Activated CD4-positive, alpha-beta memory T cell treated with anti-CD3 and anti-CD28 coated beads, Interleukin-2, amount 10 ng/mL, durations not matched to agents 7 days and 5 days (primary cell): ENCODE measurements around the gene CDC42EP1. TPM values are rescaled to one million over a fixed set of nuclear protein-coding genes. Genes with fewer than 3 reads are reported as not detected.
"Not testable (repeated sequence)": the region's sequence is repeated elsewhere in the genome, so short reads cannot be mapped to it uniquely, and the experiment has no call there.

ENCODE experiments used
- CTCF ChIA-PET: fragments of 350-600 bp; sonication (Branson Sonifier 250); formaldehyde crosslinking; loops from one replicate; lab custom pipeline; 2021; ENCODE audit warnings: antibody characterized with exemption, inconsistent platforms; lab: Charles Lee
- POLR2A ChIA-PET: fragments of 350-600 bp; sonication (Branson Sonifier 250); formaldehyde crosslinking; loops from one replicate; lab custom pipeline; 2021; ENCODE audit warnings: antibody characterized with exemption; lab: Charles Lee
- DNase-seq: peaks from one replicate; pipeline ENCODE4 v3.0.0-alpha.2; 2020
- H3K27ac Mint-ChIP-seq: one replicate; pipeline ENCODE4 v1.8.0; 2021; ENCODE audit warnings: mild to moderate bottlenecking, mixed read lengths
- H3K27me3 Mint-ChIP-seq: one replicate; pipeline ENCODE4 v1.8.0; 2021; ENCODE audit warnings: mixed read lengths
- H3K36me3 Mint-ChIP-seq: one replicate; pipeline ENCODE4 v1.8.0; 2021; ENCODE audit warnings: low read depth, mixed read lengths
- H3K4me1 Mint-ChIP-seq: one replicate; pipeline ENCODE4 v1.8.0; 2021; ENCODE audit warnings: mixed read lengths
- H3K4me3 Mint-ChIP-seq: one replicate; pipeline ENCODE4 v1.8.0; 2021; ENCODE audit warnings: mild to moderate bottlenecking, mixed read lengths
- H3K9me3 Mint-ChIP-seq: one replicate; pipeline ENCODE4 v1.8.0; 2021; ENCODE audit warnings: mixed read lengths
- total RNA-seq, 2 experiments: library from RNA; stranded (reverse); gene quantifications; one replicate each; pipeline ENCODE4 v1.2.3, GENCODE V29; 2021

Gene CDC42EP1
- total RNA-seq, 2 experiments from 2014 or later = 0.95 to 1.1 TPM

GRCh38 chr22:37542416-37542815, 17.9 kb upstream of the CDC42EP1 start:
- not testable (repeated sequence) for H3K36me3 Mint-ChIP-seq
- peaks cover 47% of the 10 kb centered on the region for H3K4me1 Mint-ChIP-seq

GRCh38 chr22:37542959-37543358, 17.3 kb upstream of the CDC42EP1 start:
- no peak for DNase-seq
- Mint-ChIP-seq H3K9me3 (no peaks in the 10 kb centered on the region), H3K4me1 (peaks cover 45% of the 10 kb centered on the region), H3K27me3 (peaks cover 16% of the 10 kb centered on the region), H3K4me3 (no peak overlapping the region), H3K36me3 (no peaks in the 10 kb centered on the region), H3K27ac (no peak overlapping the region)
- POLR2A ChIA-PET = interaction anchor here (2.1 kb wide), 1 partner anchor 22 kb away, joined by 26 read pairs; no protein-coding TSS in a partner anchor
- CTCF ChIA-PET = interaction anchor here (0.7 to 16.5 kb wide), 7 partner anchors 9 to 377 kb away, joined by 3 to 374 read pairs (median 5); partner anchors contain the start of genes CDC42EP1 and GGA1

More at GRCh38 chr22:37542416-37542815, 17.9 kb upstream of the CDC42EP1 start:
- peaks cover 16% of the 10 kb centered on the region for H3K27me3 Mint-ChIP-seq
- peak overlapping the region; percentile 77 for H3K27ac Mint-ChIP-seq
- H3K4me3 Mint-ChIP-seq, H3K9me3 Mint-ChIP-seq, DNase-seq: not testable (repeated sequence)
- CTCF ChIA-PET = interaction anchor here (0.7 to 16.5 kb wide), 9 partner anchors 9 to 378 kb away, joined by 3 to 374 read pairs (median 5); partner anchors contain the start of genes CDC42EP1 and GGA1
- POLR2A ChIA-PET = interaction anchor here (1.1 to 2.1 kb wide), 3 partner anchors 15 to 66 kb away, joined by 3 to 26 read pairs (median 6); partner anchors contain the start of gene GGA1

GRCh38 chr22:37544955-37545702, 15.2 kb upstream of the CDC42EP1 start:
- ChIA-PET POLR2A (interaction anchor here (1.1 to 1.9 kb wide), 3 partner anchors 19 to 47 kb away, joined by 3 to 13 read pairs (median 5); no protein-coding TSS in a partner anchor), CTCF (interaction anchor here (1.4 to 16.5 kb wide), 6 partner anchors 10 to 47 kb away, joined by 3 to 374 read pairs (median 8); partner anchors contain the start of gene CDC42EP1)
- H3K4me1 Mint-ChIP-seq = peaks cover 30% of the 10 kb centered on the region
- H3K4me3 Mint-ChIP-seq = no peak overlapping the region
- H3K27ac Mint-ChIP-seq = no peak overlapping the region
- peak; percentile 73 for DNase-seq
- peaks cover 11% of the 10 kb centered on the region for H3K27me3 Mint-ChIP-seq
- no peaks in the 10 kb centered on the region for H3K36me3 Mint-ChIP-seq
- no peaks in the 10 kb centered on the region for H3K9me3 Mint-ChIP-seq

DNA sequence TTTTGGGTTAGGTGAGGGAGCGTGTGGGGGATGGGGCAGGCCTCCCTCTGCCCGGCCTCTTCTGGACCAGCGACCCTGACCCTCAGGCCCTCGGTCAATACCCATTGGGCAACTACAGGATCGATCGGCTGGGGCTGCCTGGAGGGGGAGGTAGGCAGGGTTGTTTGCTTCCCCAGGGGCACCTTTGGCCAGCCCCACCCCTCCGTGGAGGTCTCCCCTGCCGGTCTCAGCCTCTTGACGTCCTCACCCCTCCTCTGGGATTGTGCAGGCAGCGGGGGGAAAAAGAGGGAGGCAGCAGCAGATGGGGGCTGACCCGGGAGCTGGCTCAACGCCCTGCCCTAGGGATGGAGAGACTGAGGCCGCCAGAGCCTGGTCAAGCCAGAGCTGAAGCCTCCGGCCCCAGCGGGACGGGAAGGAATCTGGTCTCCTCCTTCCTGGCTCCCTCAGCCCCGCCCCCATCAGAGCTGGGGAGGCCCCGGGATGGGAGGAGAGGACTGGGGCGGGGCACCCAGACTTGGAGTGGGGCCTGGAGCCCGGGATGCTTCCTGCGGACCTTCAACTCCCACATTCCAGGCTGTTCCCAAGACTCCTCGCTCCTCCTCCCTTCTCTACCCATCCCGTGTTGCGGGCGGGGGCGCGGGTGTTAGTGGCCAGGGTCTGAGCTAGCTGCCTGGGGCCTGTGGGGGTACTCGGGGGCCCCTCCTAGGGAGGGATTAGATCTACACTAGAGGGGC, 14.4 kb upstream of the CDC42EP1 start:
- POLR2A ChIA-PET = interaction anchor here (1.5 to 1.9 kb wide), 2 partner anchors 21 kb away, joined by 11 to 13 read pairs; no protein-coding TSS in a partner anchor
- Mint-ChIP-seq H3K4me3 (no peak overlapping the region), H3K27me3 (peaks cover 6% of the 10 kb centered on the region), H3K36me3 (no peaks in the 10 kb centered on the region), H3K27ac (no peak overlapping the region), H3K9me3 (no peaks in the 10 kb centered on the region), H3K4me1 (peaks cover 23% of the 10 kb centered on the region)
- CTCF ChIA-PET = interaction anchor here (1.6 to 16.5 kb wide), 3 partner anchors 13 to 46 kb away, joined by 3 to 374 read pairs (median 11); partner anchors contain the start of gene CDC42EP1
- DNase-seq = no peak

- POLR2A ChIA-PET = interaction anchor here (0.9 to 1.5 kb wide), 2 partner anchors 12 to 21 kb away, joined by 3 to 11 read pairs; no protein-coding TSS in a partner anchor
- Mint-ChIP-seq H3K9me3 (no peaks in the 10 kb centered on the region), H3K27ac (no peak overlapping the region), H3K27me3 (peaks cover 11% of the 10 kb centered on the region), H3K4me3 (no peak overlapping the region), H3K36me3 (no peaks in the 10 kb centered on the region), H3K4me1 (peaks cover 16% of the 10 kb centered on the region)
- no peak for DNase-seq
- CTCF ChIA-PET = interaction anchor here (2.1 to 16.5 kb wide), 2 partner anchors 18 to 46 kb away, joined by 11 to 374 read pairs; partner anchors contain the start of gene CDC42EP1
Measured at GRCh38 chr22:37546437-37547250, 13.6 kb upstream of the CDC42EP1 start.

DNA sequence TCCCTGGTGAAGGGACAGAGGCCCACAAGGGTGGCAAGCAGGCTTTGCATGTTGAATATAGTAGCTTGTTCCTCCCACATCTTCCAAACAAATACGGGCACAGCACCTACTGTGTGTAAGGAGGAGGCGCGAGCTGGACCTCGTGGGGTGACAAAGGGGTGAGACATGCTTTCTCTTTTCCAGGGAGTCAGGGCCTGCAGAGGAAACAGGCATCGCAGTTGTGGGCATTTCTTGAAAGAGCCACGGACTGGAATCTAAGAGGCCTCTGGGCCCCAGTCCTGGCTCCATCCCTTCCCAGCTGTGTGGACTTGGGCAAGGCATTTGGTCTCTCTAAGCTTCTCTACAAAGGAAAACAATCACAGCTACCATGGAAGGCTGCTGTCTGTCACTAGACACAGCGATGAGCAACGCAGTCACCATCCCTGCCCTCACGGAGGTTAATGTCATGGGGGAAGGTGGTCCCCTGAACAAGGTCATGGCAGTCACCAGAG, 13.0 kb upstream of the CDC42EP1 start:
- H3K4me3 Mint-ChIP-seq = no peak overlapping the region
- ChIA-PET CTCF (interaction anchor here (2.1 to 16.5 kb wide), 2 partner anchors 17 to 45 kb away, joined by 11 to 374 read pairs; partner anchors contain the start of gene CDC42EP1), POLR2A (interaction anchor here (0.7 to 1.5 kb wide), 3 partner anchors 11 to 288 kb away, joined by 3 to 11 read pairs (median 3); no protein-coding TSS in a partner anchor)
- peaks cover 10% of the 10 kb centered on the region for H3K4me1 Mint-ChIP-seq
- no peaks in the 10 kb centered on the region for H3K9me3 Mint-ChIP-seq
- no peak for DNase-seq
- no peak overlapping the region for H3K27ac Mint-ChIP-seq
- H3K27me3 Mint-ChIP-seq = peaks cover 12% of the 10 kb centered on the region
- H3K36me3 Mint-ChIP-seq = no peaks in the 10 kb centered on the region

GRCh38 chr22:37549704-37550059, 10.6 kb upstream of the CDC42EP1 start:
- Mint-ChIP-seq H3K9me3 (no peaks in the 10 kb centered on the region), H3K27ac (no peak overlapping the region), H3K4me1 (peaks cover 6% of the 10 kb centered on the region), H3K27me3 (peaks cover 21% of the 10 kb centered on the region), H3K4me3 (no peak overlapping the region), H3K36me3 (no peaks in the 10 kb centered on the region)
- ChIA-PET CTCF (interaction anchor here (1.7 to 16.5 kb wide), 3 partner anchors 11 to 43 kb away, joined by 7 to 374 read pairs (median 12); partner anchors contain the start of gene CDC42EP1), POLR2A (interaction anchor here (1.2 kb wide), 2 partner anchors 16 to 17 kb away, joined by 3 read pairs; no protein-coding TSS in a partner anchor)
- no peak for DNase-seq

DNA sequence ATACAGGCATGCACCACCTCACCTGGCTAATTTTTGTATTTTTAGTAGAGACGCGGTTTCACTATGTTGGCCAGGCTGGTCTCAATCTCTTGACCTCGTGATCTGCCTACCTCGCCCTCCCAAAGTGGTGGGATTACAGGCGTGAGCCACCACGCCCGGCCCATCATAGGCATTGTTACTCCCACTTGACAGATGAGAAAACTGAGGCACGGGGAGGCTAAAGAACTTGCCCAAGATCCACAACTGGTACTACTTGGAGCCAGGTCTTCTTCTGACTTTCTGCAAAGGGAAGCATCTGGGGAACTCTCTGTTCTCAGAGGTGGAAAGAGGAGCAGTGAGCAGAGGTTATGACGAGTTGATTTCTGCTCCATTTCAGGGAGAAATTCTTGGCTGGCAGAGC, 9.4 kb upstream of the CDC42EP1 start:
- ChIA-PET CTCF (interaction anchor here (0.9 to 16.5 kb wide), 4 partner anchors 9 to 41 kb away, joined by 3 to 374 read pairs (median 8); partner anchors contain the start of gene CDC42EP1), POLR2A (interaction anchor here (1.1 kb wide), 1 partner anchor 16 kb away, joined by 4 read pairs; no protein-coding TSS in a partner anchor)
- H3K4me3 Mint-ChIP-seq, H3K36me3 Mint-ChIP-seq, DNase-seq, H3K4me1 Mint-ChIP-seq, H3K27ac Mint-ChIP-seq, H3K9me3 Mint-ChIP-seq: not testable (repeated sequence)
- peaks cover 26% of the 10 kb centered on the region for H3K27me3 Mint-ChIP-seq

DNA sequence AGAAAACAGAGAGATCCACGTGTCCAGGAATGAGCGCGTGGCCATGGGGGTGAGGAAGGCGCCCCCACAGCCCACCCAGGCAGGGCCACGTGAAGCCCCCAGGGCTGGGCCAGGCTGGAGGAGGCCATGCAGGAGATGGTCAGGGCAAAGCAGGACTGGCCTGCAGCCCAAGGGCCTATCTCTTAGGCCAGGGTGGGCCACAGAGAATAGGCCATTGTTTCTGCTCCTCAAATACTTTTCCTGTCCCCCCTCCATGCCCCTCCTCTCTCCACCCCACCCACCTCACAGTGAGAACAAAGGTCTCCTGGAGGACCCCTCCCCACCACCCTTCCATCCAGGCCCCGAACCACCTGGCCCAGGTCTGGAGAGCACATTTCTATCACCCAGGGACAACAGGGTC, 8.3 kb upstream of the CDC42EP1 start:
- ChIA-PET POLR2A (no interaction called here), CTCF (interaction anchor here (0.9 to 16.5 kb wide), 3 partner anchors 10 to 40 kb away, joined by 3 to 374 read pairs (median 3); partner anchors contain the start of gene CDC42EP1)
- Mint-ChIP-seq H3K4me3 (no peak overlapping the region), H3K27ac (no peak overlapping the region), H3K36me3 (no peaks in the 10 kb centered on the region), H3K27me3 (peaks cover 35% of the 10 kb centered on the region), H3K4me1 (peaks cover 3% of the 10 kb centered on the region), H3K9me3 (no peaks in the 10 kb centered on the region)
- DNase-seq = no peak

GRCh38 chr22:37552524-37553163, 7.6 kb upstream of the CDC42EP1 start:
- Mint-ChIP-seq H3K36me3 (no peaks in the 10 kb centered on the region), H3K27me3 (peaks cover 41% of the 10 kb centered on the region), H3K4me1 (peaks cover 3% of the 10 kb centered on the region), H3K27ac (no peak overlapping the region), H3K9me3 (no peaks in the 10 kb centered on the region), H3K4me3 (no peak overlapping the region)
- POLR2A ChIA-PET = no interaction called here
- CTCF ChIA-PET = interaction anchor here (16.5 kb wide), 1 partner anchor 12 kb away, joined by 374 read pairs; the partner anchor contains the start of gene CDC42EP1
- no peak for DNase-seq

DNA sequence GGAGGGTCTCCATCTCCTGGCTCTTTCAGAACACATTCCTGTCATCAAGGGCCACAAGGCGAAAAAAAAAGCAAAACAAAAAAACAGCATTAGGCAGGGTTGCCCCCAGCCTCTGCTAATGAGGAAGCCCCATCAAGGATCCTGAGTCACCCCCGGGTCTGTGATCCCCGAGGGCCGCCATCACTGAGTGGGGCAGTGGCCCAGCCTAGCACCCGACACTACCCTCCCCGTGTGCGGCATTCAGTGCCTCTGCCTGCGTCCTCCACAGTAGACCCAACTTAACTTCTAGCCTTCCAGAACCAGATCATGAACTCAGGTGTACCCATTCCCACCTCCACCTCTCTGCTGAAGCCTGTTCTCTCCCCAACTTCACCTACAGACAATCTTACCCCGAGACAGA, 6.6 kb upstream of the CDC42EP1 start:
- Mint-ChIP-seq H3K27me3 (peaks cover 50% of the 10 kb centered on the region), H3K27ac (no peak overlapping the region), H3K4me1 (peaks cover 3% of the 10 kb centered on the region), H3K9me3 (no peaks in the 10 kb centered on the region), H3K4me3 (no peak overlapping the region), H3K36me3 (no peaks in the 10 kb centered on the region)
- ChIA-PET CTCF (interaction anchor here (1.4 to 16.5 kb wide), 2 partner anchors 11 to 13 kb away, joined by 5 to 374 read pairs; partner anchors contain the start of gene CDC42EP1), POLR2A (no interaction called here)
- no peak for DNase-seq
